GM21825 (cell line): ENCODE measurements around the gene LGALS9.
"Not testable (repeated sequence)": the region's sequence is repeated elsewhere in the genome, so short reads cannot be mapped to it uniquely, and the experiment has no call there.

Experiments
- ATAC-seq: cut with Tn5 transposase; IDR thresholded peaks from one replicate; pipeline ENCODE4 v1.9.1; 2021; ENCODE audit warnings: mild to moderate bottlenecking, moderate library complexity; ENCODE audit not compliant: unreplicated experiment

Gene LGALS9

GRCh38 chr17:27627514-27627913 lies 3.5 kb upstream of the LGALS9 start:
- ATAC-seq = no peak

- ATAC-seq = no peak
Measured at GRCh38 chr17:27628376-27628775, 2.6 kb upstream of the LGALS9 start.

- ATAC-seq = not testable (repeated sequence)
Measured at GRCh38 chr17:27629260-27629659, 1.7 kb upstream of the LGALS9 start.

- no peak for ATAC-seq
Measured at GRCh38 chr17:27631411-27631760, 398 bp downstream of the LGALS9 start.

- ATAC-seq = no peak
Measured at GRCh38 chr17:27631897-27632725, 1.1 kb downstream of the LGALS9 start.

- ATAC-seq = not testable (repeated sequence)
Measured at GRCh38 chr17:27632766-27633165, 1.8 kb downstream of the LGALS9 start.

- ATAC-seq = no peak
Measured at GRCh38 chr17:27633312-27634025, 2.5 kb downstream of the LGALS9 start.

- no peak for ATAC-seq
Measured at GRCh38 chr17:27634026-27634335, 3.0 kb downstream of the LGALS9 start.

GRCh38 chr17:27634776-27635175 lies 3.8 kb downstream of the LGALS9 start:
- ATAC-seq = no peak

- no peak for ATAC-seq
Measured at GRCh38 chr17:27635275-27635823, 4.4 kb downstream of the LGALS9 start.

GRCh38 chr17:27636005-27636520 lies 5.1 kb downstream of the LGALS9 start:
- not testable (repeated sequence) for ATAC-seq

GRCh38 chr17:27637818-27638217 lies 6.8 kb downstream of the LGALS9 start:
- ATAC-seq = not testable (repeated sequence)

- ATAC-seq = not testable (repeated sequence)
Measured at GRCh38 chr17:27638415-27638914, 7.5 kb downstream of the LGALS9 start.

- no peak for ATAC-seq
Measured at GRCh38 chr17:27640790-27641189, 9.8 kb downstream of the LGALS9 start.

- no peak for ATAC-seq
Measured at GRCh38 chr17:27644586-27644985, 13.6 kb downstream of the LGALS9 start.

- not testable (repeated sequence) for ATAC-seq
Measured at GRCh38 chr17:27645621-27646020, 14.6 kb downstream of the LGALS9 start.

- no peak for ATAC-seq
Measured at GRCh38 chr17:27646232-27646631, 15.2 kb downstream of the LGALS9 start.

- ATAC-seq = no peak
Measured at GRCh38 chr17:27647765-27648164, 16.8 kb downstream of the LGALS9 start.

GRCh38 chr17:27649111-27649571 lies 18.2 kb downstream of the LGALS9 start:
- not testable (repeated sequence) for ATAC-seq

- no peak for ATAC-seq
Measured at GRCh38 chr17:27649929-27650328, 18.9 kb downstream of the LGALS9 start.

- no peak for ATAC-seq
Measured at GRCh38 chr17:27650836-27651235, 19.8 kb downstream of the LGALS9 start.
